ENCODE data around the gene MASP1. TPM values are rescaled to one million over a fixed set of nuclear protein-coding genes. Genes with fewer than 3 reads are reported as not detected.

The MASP1 gene
- total and polyA plus RNA-seq, 2 experiments from 2014 or later, result 397 to 517 TPM

- Histone ChIP-seq H3K4me1 (ENCODE audit: low read depth) (no peaks in the 10 kb centered on the region), H3K27me3 (no peaks in the 10 kb centered on the region), H3K4me3 (no peak overlapping the region), H3K27ac (no peak overlapping the region), H3K36me3 (no peaks in the 10 kb centered on the region), H3K9me3 (ENCODE audit: low read depth) (no peaks in the 10 kb centered on the region)
- no peak for TF ChIP-seq CTCF (IDR thresholded peaks at IDR 0.05; ENCODE audit: low read depth, low read length)
- no peak for DNase-seq (ENCODE audit: low read depth in 1 of 2, low spot score in 1 of 2)
These were observed 98.4 kb downstream of the MASP1 start for GRCh38 chr3:187193181-187193580.

GRCh38 chr3:187191271-187191670 is 100.3 kb downstream of the MASP1 start:
- H3K36me3 ChIP-seq, result no peaks in the 10 kb centered on the region
- H3K4me1 ChIP-seq (ENCODE audit: low read depth), result peaks cover 17% of the 10 kb centered on the region
- no peaks in the 10 kb centered on the region for H3K27me3 ChIP-seq
- H3K9me3 ChIP-seq (ENCODE audit: low read depth), result no peaks in the 10 kb centered on the region
- no peak overlapping the region for H3K27ac ChIP-seq
- no peak for DNase-seq (ENCODE audit: low read depth in 1 of 2, low spot score in 1 of 2)
- H3K4me3 ChIP-seq, result no peak overlapping the region
- no peak for TF ChIP-seq CTCF (IDR thresholded peaks at IDR 0.05; ENCODE audit: low read depth, low read length)

GRCh38 chr3:187188931-187189330 is 102.6 kb downstream of the MASP1 start:
- no peaks in the 10 kb centered on the region for H3K9me3 ChIP-seq (ENCODE audit: low read depth)
- no peak for TF ChIP-seq CTCF (IDR thresholded peaks at IDR 0.05; ENCODE audit: low read depth, low read length)
- no peak for DNase-seq (ENCODE audit: low read depth in 1 of 2, low spot score in 1 of 2)
- no peaks in the 10 kb centered on the region for H3K27me3 ChIP-seq
- peaks cover 21% of the 10 kb centered on the region for H3K4me1 ChIP-seq (ENCODE audit: low read depth)
- H3K36me3 ChIP-seq, result no peaks in the 10 kb centered on the region
- no peak overlapping the region for H3K27ac ChIP-seq
- H3K4me3 ChIP-seq, result no peak overlapping the region

- peak overlapping the region; percentile 97 for H3K27ac ChIP-seq
- no peaks in the 10 kb centered on the region for H3K27me3 ChIP-seq
- TF ChIP-seq CTCF (IDR thresholded peaks at IDR 0.05; ENCODE audit: low read depth, low read length), result no peak
- DNase-seq (ENCODE audit: low read depth in 1 of 2, low spot score in 1 of 2), result peak; percentile 67 to 88
- H3K36me3 ChIP-seq, result no peaks in the 10 kb centered on the region
- H3K4me1 ChIP-seq (ENCODE audit: low read depth), result peaks cover 21% of the 10 kb centered on the region
- no peaks in the 10 kb centered on the region for H3K9me3 ChIP-seq (ENCODE audit: low read depth)
- no peak overlapping the region for H3K4me3 ChIP-seq
These were observed 104.6 kb downstream of the MASP1 start for GRCh38 chr3:187186801-187187421.

- Histone ChIP-seq H3K36me3 (no peaks in the 10 kb centered on the region), H3K4me1 (ENCODE audit: low read depth) (peaks cover 21% of the 10 kb centered on the region), H3K27me3 (no peaks in the 10 kb centered on the region), H3K27ac (peak overlapping the region; percentile 97), H3K4me3 (no peak overlapping the region), H3K9me3 (ENCODE audit: low read depth) (no peaks in the 10 kb centered on the region)
- peak in 1 of 2 donors; percentile 55 for DNase-seq (ENCODE audit: low read depth in 1 of 2, low spot score in 1 of 2)
- TF ChIP-seq CTCF (IDR thresholded peaks at IDR 0.05; ENCODE audit: low read depth, low read length), result no peak
These were observed 105.2 kb downstream of the MASP1 start for GRCh38 chr3:187186375-187186774.
